Measurements from ENCODE around the gene ZNF275.

DNA sequence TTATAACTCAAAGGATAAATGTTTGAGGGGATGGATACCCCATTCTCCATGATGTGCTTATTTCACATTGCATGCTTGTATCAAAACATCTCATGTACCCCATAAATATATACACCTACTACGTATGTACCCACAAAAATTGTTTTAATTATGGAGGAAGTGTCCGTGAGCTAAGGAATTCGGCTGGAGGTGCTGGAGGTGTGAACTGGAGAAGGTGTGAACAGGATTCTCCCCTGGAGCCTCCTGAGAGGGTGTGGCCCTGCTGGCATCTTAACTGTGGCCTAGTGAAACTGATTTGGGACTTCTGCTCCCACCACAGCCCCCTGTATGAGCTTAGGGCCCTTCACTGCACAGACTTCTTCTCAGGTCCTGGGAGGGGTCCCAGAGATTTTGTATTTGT is 43.8 kb downstream of the ZNF275 start:
- TF ChIP-seq CTCF (IDR thresholded peaks at IDR 0.05) = no peak
- no peak for TF ChIP-seq POLR2AphosphoS5 (IDR thresholded peaks at IDR 0.05)

All from breast epithelium (tissue), 3 donors.